GM18502 (cell line): Measurements from ENCODE around the gene FAM117A.
A peak's percentile ranks its signal among the peaks of the same experiment; 100 is the strongest.

ENCODE experiments used
- ATAC-seq: cut with Tn5 transposase; IDR thresholded peaks from one replicate; pipeline ENCODE4 v1.9.1; 2021; ENCODE audit warnings: mild to moderate bottlenecking; ENCODE audit not compliant: unreplicated experiment, poor library complexity

The FAM117A gene

DNA sequence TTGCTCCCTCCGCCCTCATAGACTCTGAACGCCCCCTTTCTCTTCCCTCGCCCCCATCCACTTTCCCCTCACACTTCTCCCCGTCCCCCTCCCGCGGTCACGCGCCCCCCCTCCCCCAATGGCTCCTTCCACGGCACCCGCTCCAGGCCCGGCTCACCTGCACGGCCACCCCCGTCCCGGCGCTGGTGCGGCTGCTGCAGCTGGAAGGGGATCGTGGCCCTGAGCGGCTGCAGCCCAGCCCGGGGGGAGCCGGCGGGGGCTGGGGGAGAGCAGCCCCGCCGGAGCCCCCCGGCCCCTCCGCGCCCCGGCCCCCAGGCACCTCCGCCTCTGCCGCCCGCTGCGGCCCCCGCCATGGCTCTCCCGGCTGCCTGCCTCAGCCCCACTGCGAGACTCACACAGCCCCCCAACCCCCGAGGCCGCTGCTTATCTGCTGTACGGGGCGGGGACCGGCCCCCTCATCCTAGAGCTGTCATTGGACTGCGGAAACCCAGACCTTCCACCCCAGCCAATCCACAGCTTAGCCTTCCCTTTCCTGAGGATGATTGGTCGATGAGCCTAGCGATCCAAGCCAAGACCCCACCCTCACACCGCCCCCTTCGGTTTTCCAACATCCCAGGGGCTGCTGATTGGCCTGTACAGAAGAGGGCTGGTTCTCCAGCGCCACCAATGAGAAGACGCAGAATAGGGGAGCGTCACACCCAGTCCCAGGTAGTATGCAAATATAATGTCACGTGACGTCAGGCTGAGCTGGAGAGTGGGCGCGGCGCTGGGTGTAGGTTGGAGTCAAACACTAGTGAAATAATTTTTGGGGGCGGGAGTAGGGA lies at the start of gene FAM117A:
Gene FAM117A, minus strand, starts transcription at position 397 of the 824 bp plus-strand sequence. Its CDS starts 44 bp downstream, at position 353.
- peak; percentile 96 for ATAC-seq

- ATAC-seq: no peak
Measured at GRCh38 chr17:49809056-49809455, 45.1 kb upstream of the FAM117A start.

DNA sequence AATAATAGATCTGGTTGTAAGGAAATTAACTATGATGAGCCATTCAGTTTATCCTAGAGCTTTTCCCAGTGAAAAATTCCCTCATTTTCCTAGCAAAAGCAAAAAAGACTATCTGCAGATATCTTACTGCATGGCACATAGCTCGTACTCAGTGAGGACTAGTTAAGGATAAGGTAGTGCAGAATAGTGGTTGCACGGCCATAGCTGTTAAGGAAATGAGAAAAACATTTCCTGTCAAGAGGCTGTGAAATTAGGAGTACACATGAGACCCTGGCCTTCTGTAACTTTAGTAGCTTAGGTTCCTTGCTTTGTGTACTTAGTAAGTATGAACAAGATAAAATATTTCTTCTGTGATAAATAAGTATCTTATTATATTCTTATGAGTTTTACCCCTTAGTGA lies 34.8 kb upstream of the FAM117A start:
- no peak for ATAC-seq

- ATAC-seq: no peak
Measured at GRCh38 chr17:49798182-49798581, 34.3 kb upstream of the FAM117A start.

- no peak for ATAC-seq
Measured at GRCh38 chr17:49795372-49795771, 31.4 kb upstream of the FAM117A start.

DNA sequence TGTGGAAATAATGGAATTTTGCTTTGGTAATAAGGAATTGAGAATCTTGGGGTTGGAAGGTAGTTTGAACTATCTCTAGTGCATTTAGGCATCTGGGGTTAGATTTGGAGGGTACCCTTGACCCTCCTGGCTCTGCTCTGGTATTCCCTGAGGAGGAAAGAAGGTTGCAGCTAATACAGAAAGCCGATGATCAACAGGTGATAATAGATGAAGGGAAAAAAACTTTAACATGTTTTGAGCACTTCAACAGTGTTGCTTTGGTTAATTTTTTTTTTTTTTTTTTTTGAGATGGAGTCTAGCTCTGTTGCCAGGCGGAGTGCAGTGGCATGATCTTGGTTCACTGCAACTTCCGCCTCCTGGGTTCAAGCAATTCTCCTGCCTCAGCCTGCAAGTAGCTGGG lies 29.4 kb upstream of the FAM117A start:
- no peak for ATAC-seq

DNA sequence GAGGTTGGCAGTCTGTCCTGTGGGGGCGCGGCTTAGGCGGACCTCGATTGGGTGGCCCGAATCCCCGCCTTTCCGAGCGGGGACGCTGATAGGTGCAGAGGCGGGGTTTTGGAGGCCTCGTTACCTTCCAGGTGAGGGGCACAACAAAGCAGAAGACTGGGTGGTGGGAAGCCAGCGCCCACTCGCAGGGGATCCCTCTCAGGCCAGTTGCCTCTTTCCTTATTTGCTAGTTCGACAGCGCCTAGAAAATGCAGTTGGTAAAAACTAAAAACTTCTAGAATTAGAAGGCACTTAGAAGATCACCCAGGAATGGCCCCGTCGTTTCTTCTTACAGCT lies 25.3 kb upstream of the FAM117A start:
- no peak for ATAC-seq

GRCh38 chr17:49788478-49789242 lies 24.7 kb upstream of the FAM117A start, which contains the start of gene KAT7:
TSS of gene KAT7 (plus strand) at chr17:49788681. CDS start at chr17:49788835, 154 bp downstream.
- peak; percentile 90 for ATAC-seq

- ATAC-seq: no peak
Measured at GRCh38 chr17:49787884-49788477, 24.1 kb upstream of the FAM117A start.

DNA sequence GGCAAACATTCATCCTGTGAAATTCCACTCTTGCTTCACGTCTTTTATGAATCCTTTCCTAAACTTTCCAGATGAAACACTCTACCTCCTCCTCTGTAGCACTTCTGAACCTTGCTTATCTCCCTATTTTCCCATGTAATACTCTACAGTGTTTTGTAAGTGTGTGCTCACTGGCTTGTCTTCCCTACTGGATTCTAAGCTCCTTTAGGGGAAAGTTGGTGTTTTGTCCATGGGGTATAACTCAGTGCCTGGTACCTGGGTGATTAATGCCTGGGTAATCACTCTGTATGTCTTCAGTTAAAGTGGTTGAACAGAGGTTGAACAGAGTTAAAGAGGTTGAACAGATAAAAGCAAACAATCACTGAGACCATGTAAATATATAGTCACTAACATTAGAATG lies 20.7 kb upstream of the FAM117A start:
- ATAC-seq: no peak

- ATAC-seq: no peak
Measured at GRCh38 chr17:49783791-49784190, 19.9 kb upstream of the FAM117A start.

DNA sequence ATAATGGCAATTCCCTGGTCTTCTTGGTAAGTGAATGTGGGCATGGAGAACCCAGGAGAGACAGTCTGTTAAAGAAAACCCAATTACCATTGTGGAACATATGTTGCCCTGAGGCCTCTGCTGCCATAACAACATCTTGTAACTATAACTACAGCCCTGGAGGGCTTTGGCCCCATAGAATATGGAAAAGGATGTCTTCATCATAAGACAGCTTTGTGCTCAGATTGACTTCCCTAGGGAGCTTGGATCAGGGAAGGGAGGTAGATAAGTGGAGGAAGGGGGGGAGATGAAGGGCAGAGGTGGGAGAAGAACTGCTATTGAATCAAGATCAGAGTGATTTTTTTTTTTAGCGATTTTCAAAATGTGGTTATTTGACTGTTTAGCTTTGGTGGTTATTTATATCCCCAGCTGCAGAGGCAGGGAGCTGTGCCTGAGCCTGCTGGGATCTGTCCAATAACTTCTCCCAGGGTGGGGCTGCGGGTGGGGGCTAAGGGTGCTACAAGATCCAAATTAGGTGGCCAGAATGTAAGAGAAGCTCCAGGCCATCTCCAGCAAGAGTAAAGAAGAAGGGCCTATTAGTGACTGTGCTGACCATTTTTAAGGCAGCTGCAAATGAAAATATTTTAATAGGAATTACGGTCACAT lies 19.3 kb upstream of the FAM117A start:
- ATAC-seq: no peak

- ATAC-seq: no peak
Measured at GRCh38 chr17:49779739-49780231, 15.9 kb upstream of the FAM117A start.

GRCh38 chr17:49779156-49779738 lies 15.3 kb upstream of the FAM117A start:
- no peak for ATAC-seq

GRCh38 chr17:49777563-49777962 lies 13.6 kb upstream of the FAM117A start:
- no peak for ATAC-seq

DNA sequence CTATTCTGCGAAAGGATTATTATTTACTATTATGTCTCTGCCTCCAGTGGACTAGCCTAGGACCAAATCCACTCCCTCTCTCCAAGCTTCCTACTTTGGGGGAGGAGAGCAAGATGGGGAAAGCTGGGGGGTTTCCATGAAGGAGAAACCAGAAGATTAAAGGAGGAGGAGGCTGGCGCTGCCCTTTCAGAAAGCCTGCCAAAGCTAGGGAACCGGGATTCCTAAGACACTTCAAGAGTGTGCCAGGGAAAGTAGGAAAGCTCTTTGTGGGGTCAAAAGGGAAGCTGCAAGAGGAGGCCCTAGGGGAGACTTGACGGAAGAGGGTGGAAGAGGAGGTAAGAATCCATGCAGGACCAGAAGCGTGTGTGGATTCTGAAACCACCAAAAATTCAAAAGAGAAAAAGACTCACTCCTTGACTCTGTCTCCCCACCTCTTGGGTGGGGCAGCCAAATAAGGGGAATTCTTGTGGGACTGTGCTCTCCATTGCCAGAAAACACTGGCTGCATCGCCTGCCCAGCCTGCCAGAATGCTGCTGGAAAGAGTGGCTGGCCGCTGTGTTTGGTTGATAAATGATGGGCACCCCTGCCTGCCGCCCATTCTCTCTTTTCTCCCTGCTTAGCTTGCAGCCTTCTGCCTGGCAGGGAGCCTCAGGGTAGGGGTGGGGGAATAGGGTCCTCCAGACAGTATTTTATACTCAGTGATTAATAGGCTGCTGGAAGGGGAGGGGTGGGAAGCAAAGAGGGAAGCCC lies 12.8 kb upstream of the FAM117A start:
- no peak for ATAC-seq

GRCh38 chr17:49775546-49776260 lies 11.8 kb upstream of the FAM117A start:
- no peak for ATAC-seq

GRCh38 chr17:49766918-49767530 lies 3.1 kb upstream of the FAM117A start:
- ATAC-seq: no peak
